Astrocyte of the spinal cord (primary cell): ENCODE results near the gene MDFIC.

ENCODE experiments used
- DNase-seq: peaks from one replicate; pipeline ENCODE4 v3.0.0; 2011; ENCODE audit warnings: low read depth, low spot score
- H3K4me3 ChIP-seq: 2 replicates; pipeline ENCODE4 v1.5.1; 2011; ENCODE audit warnings: low read depth, mild to moderate bottlenecking, low read length, moderate library complexity
- CTCF ChIP-seq: IDR thresholded peaks from 2 replicates; pipeline ENCODE4 v1.5.1; 2012; ENCODE audit warnings: low read depth, mild to moderate bottlenecking, low read length, inconsistent platforms
- in situ Hi-C: cut with HindIII; loops from 2 replicates; pipeline ENCODE4 v1.10.0; 2017; ENCODE audit warnings: low sequenced_read_pairs

MDFIC gene

GRCh38 chr7:114988026-114988425, 66.1 kb downstream of the MDFIC start:
- DNase-seq: no peak
- no peak overlapping the region for H3K4me3 ChIP-seq
- TF ChIP-seq CTCF: no peak
- in situ Hi-C loops: no loop called here

- peak; percentile 74 for DNase-seq
- in situ Hi-C loops: no loop called here
- no peak overlapping the region for H3K4me3 ChIP-seq
- no peak for TF ChIP-seq CTCF
These were observed 67.0 kb downstream of the MDFIC start for GRCh38 chr7:114988755-114989375.

- TF ChIP-seq CTCF: no peak
- in situ Hi-C loops: no loop called here
- no peak overlapping the region for H3K4me3 ChIP-seq
- no peak for DNase-seq
These were observed 67.6 kb downstream of the MDFIC start for GRCh38 chr7:114989531-114989930.

- in situ Hi-C loops: no loop called here
- H3K4me3 ChIP-seq: no peak overlapping the region
- no peak for TF ChIP-seq CTCF
- no peak for DNase-seq
These were observed 75.9 kb downstream of the MDFIC start for GRCh38 chr7:114997487-114998404.

- no peak for TF ChIP-seq CTCF
- DNase-seq: no peak
- in situ Hi-C loops: no loop called here
- no peak overlapping the region for H3K4me3 ChIP-seq
These were observed 82.2 kb downstream of the MDFIC start for GRCh38 chr7:115004121-115004520.

GRCh38 chr7:115005251-115005650, 83.4 kb downstream of the MDFIC start:
- H3K4me3 ChIP-seq: no peak overlapping the region
- no peak for DNase-seq
- in situ Hi-C loops: no loop called here
- TF ChIP-seq CTCF: no peak
